HG03520 (cell line): ENCODE measurements around the gene HIF1A.
"Not testable (repeated sequence)": the region's sequence is repeated elsewhere in the genome, so short reads cannot be mapped to it uniquely, and the experiment has no call there.

Experiments
- ATAC-seq: cut with Tn5 transposase; IDR thresholded peaks from one replicate; pipeline ENCODE4 v1.9.1; 2021; ENCODE audit warnings: mild to moderate bottlenecking, moderate library complexity; ENCODE audit not compliant: unreplicated experiment

Gene HIF1A

GRCh38 chr14:61694830-61695694 lies at the start of gene HIF1A:
Gene HIF1A, plus strand, starts transcription at chr14:61695513. Its CDS starts 292 bp downstream, at chr14:61695805.
- ATAC-seq: peak; percentile 92

- ATAC-seq: no peak
These were observed 48.8 kb upstream of the HIF1A start for GRCh38 chr14:61646366-61647116.

GRCh38 chr14:61647704-61648103 lies 47.6 kb upstream of the HIF1A start:
- no peak for ATAC-seq

- ATAC-seq: no peak
These were observed 46.9 kb upstream of the HIF1A start for GRCh38 chr14:61648377-61648776.

- ATAC-seq: no peak
These were observed 46.0 kb upstream of the HIF1A start for GRCh38 chr14:61649283-61649682.

GRCh38 chr14:61651355-61651754 lies 44.0 kb upstream of the HIF1A start:
- ATAC-seq: no peak

GRCh38 chr14:61652526-61653262 lies 42.6 kb upstream of the HIF1A start:
- ATAC-seq: no peak

GRCh38 chr14:61653507-61653906 lies 41.8 kb upstream of the HIF1A start:
- ATAC-seq: no peak

- no peak for ATAC-seq
These were observed 41.3 kb upstream of the HIF1A start for GRCh38 chr14:61654026-61654425.

GRCh38 chr14:61655777-61656176 lies 39.5 kb upstream of the HIF1A start:
- ATAC-seq: no peak

- ATAC-seq: no peak
These were observed 39.0 kb upstream of the HIF1A start for GRCh38 chr14:61656341-61656740.

- not testable (repeated sequence) for ATAC-seq
These were observed 37.2 kb upstream of the HIF1A start for GRCh38 chr14:61658111-61658510.

- ATAC-seq: no peak
These were observed 35.7 kb upstream of the HIF1A start for GRCh38 chr14:61659582-61659981.

GRCh38 chr14:61661471-61662400 lies 33.6 kb upstream of the HIF1A start:
- ATAC-seq: peak; percentile 25

GRCh38 chr14:61662437-61663311 lies 32.6 kb upstream of the HIF1A start:
- peak; percentile 79 for ATAC-seq

- ATAC-seq: no peak
These were observed 31.9 kb upstream of the HIF1A start for GRCh38 chr14:61663312-61663979.

- ATAC-seq: no peak
These were observed 27.0 kb upstream of the HIF1A start for GRCh38 chr14:61668282-61668681.

- no peak for ATAC-seq
These were observed 24.7 kb upstream of the HIF1A start for GRCh38 chr14:61670576-61670975.

- ATAC-seq: peak; percentile 77
These were observed 24.2 kb upstream of the HIF1A start for GRCh38 chr14:61671082-61671481.
